Measurements from ENCODE around the gene KCNQ1.

The KCNQ1 gene

DNA sequence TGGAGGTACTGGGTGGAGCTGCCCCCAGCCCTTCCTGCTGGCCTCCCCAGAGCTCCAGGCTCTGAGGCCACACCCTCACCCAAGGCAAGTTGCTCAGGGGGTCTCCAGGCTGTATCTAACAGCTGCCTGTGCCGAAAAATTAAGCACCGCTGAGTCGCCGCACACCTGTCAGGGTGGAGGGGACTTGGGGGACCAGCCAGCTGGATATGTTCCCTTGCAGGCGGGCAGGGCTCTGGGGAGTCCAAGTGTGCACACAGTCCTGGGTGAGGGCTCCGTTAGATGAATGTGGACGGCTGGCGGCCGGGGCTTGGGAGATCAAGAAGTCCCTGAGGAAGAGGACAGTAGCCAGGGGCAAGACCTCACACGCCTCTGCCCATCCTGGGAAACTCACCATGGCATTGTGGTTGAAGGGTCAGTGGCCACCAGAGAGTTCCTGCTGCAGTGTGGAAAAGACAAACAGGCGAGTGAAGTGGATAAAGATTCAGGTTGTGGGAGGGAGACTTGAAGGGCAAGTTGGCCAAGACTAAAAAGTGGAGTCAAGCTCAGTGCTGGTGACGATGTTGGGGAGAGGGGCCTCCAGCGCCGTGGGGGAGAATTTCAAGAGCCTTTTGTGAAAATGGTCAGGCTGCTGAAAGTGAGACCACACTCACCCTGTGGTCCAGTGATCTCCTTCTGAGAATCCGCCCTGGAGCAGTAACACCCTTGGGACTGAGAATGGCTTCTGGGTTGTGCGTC, 371.1 kb downstream of the KCNQ1 start:
- no peak for DNase-seq

DNA sequence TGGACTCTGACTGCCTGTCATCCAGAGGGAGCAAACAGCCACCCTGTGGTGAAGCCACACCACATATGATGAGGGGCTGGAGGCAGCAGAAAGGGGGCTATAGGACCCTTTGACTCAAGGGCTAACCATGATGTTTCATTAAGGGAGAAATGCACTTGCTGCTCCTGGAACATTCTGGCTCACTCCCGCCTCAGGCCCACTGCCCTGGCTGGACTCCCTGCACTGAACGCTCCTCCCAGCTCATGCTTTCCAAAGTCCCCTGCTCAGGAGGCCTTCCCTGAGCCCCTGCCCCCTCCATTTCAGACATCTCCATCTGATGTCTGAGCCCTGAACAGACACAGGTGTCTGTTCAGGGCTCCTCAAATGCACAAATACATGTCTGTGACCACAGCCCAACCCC, 371.7 kb downstream of the KCNQ1 start:
- DNase-seq = no peak

DNA sequence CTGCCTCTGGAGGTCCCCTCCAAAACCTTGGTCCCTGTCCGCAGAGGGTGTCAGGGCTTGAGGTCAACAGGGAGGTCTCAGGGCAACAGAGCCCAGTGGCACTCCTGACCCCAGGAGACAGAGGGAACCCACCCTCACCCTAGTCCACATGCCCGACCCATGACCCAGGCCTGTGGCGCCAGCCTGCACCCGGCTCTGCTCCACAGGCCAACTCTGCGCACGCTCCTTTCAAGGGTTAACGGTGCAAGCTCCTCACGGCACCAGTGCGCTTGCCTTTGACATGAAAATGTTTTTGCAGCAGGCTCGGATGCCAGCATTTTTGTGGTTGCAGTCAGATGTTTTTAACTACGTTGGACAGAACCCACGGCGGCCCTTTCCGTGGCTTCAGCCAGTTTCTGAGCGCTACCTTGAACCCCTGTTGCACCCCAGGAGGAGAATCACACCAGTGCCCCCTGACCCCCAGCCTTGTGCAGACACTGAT, 372.2 kb downstream of the KCNQ1 start:
- DNase-seq = no peak

DNA sequence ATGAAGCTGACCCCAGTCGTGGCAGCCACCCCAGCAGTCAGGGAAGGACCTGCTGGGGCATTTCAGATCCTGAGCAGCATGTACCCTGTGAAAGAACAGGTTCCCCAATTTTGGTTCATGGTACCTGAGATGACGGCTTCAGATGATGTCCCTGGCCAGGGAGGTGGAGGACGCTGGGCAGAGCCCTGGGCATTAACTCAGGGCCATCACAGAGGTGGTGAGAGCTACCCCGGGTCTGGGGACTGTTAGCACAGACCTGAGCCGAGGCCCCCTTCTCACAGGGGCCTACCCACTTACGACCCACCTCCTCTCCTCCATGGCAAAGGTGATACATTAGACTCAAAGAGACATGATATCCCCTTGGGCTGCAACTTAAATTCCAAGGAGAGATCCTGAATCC, 372.6 kb downstream of the KCNQ1 start:
- DNase-seq = no peak

DNA sequence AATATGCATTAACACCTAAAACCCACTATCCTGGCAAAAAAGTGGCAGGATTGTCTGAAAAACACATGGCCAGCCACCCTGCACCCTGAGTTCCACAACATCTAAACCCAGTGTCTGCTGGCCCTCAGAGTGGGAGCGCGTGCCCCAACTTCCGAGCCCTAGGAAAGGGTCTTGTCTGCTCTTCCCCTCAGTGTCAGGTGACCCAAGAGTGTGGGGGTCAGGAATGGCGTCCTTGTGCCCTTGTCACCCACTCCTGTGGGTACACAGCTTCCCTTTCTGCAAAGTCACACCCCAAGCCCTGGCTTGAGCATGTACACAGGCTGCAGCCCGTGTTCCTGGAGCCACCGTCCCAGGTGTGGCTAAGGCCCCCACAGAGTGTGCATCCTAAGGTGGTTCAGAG, 373.2 kb downstream of the KCNQ1 start:
- DNase-seq = no peak

DNA sequence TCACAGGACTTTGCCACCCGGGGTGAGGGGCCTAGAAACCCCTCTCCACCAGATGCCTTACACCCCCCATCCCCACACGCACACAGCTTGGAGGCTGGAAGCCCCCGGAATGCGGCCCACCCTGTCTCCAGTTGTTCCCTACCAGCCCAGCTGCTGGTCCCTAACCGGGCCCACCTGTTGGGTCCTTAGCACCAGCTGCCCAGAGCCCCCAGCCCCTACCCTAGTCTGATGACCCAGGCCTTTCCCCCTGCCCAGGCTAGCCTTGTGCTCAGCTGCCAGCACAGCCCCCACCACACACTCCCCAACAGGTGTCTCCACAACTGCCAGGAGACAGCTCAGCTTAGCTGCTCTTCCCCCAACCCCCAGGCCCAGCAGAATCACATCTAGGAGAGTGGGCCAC, 373.7 kb downstream of the KCNQ1 start:
- DNase-seq = no peak

DNA sequence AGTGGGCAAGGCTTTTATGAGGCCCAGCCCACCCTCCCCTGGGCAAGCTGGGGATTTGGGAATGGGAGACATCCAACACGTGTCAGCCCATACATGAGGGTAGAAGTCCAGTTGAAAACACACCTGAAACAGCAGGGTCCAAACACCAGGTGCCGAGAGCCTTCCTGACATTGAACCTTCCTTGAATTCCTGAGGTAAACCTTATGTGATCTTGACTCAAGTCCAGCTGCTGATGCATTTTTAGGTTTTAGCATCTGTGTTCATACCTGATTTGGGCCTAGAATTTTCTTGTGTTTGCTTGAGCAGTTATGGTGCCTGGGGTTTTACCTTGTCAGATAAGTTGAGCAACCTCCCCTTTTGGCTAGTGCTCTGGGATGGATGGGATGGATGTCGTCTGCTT, 374.5 kb downstream of the KCNQ1 start:
- DNase-seq = no peak

DNA sequence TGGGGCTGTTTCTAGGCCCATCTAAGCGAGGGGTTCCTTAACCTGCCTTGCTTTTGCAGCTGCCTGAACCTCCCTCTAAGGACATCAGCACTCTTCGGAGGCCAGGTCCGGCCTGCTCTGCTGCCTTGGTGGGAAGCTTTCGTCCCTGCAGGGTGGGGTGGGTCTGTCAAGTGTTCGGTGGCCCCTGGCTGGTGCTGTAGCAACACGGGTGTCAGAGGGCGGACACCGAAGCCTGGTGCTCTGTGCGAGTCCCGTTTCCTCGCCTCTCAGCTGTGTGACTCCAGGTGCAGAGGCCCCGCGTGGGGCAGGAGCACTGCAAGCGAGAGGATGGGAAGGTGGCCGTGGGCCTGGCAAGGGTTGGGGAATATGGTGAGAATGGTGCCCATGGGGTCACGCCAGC, 376.2 kb downstream of the KCNQ1 start:
- no peak for DNase-seq

DNA sequence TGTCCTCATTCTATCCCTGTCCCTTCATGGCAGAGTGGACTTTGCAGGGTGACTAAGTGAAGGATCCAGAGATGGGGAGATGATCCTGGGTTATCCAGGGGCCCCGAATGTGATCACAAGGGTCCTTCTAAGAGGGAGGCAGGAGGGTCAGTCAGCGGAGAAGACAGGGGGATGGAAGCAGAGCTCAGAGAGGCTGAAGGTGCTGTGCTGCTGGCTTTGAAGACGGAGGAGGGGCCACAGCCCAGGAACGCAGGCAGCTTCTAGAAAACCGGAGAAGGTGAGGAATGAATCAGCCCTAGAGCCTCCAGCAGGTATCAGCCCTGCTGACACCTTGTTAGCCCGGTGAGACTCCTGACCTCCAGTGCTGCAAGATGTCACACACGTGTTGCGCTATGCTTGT, 377.1 kb downstream of the KCNQ1 start:
- no peak for DNase-seq

DNA sequence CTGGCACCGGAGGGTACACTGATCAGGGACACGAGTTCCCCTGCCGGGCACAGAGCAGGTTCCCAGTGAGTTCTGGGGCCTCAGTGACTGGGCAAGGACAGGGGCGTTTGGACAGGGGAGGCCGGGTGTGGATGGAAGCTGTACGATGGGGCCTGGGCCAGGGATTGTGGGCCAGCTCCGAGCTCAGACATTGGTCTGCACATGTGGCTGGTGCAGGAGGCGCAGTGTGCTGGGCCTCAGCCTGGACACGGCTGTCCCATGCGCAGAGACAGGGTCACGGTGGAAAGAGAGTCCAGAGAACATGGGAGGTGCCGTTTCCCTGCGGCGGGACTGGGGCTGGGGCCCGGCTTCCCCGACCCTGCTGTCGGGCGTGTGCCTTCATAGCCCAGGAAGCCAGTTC, 380.0 kb downstream of the KCNQ1 start:
- no peak for DNase-seq

DNA sequence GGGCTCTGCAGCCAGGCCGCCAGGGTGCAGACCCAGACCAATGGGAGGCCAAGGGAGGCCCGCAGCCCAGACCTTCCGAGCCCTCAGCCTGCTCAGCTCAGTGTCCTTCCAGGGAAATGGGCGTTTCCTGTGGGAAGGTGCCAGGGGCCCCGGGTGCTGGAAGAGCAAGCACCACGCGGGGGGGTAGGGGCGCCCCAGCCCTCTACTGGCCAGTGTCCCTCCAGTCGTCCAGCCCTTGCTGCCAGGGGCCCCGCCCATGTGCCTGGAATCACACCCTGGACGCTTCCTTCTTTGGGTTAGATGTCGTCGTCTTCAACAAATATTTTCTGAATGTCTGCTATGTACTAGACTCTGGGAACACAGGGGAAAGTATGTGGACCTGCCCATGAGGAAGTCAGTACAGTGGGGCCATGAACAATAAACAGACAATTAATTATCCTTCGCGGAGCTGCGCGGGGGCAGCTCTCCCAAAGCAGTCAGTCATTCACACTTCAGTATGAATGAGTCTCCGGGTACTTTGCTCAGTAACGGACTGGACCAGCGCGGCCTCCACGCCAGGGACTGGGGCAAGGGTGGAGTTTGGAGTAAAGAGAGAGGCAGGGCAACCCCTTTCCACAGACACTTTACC, 380.6 kb downstream of the KCNQ1 start:
- no peak for DNase-seq

DNA sequence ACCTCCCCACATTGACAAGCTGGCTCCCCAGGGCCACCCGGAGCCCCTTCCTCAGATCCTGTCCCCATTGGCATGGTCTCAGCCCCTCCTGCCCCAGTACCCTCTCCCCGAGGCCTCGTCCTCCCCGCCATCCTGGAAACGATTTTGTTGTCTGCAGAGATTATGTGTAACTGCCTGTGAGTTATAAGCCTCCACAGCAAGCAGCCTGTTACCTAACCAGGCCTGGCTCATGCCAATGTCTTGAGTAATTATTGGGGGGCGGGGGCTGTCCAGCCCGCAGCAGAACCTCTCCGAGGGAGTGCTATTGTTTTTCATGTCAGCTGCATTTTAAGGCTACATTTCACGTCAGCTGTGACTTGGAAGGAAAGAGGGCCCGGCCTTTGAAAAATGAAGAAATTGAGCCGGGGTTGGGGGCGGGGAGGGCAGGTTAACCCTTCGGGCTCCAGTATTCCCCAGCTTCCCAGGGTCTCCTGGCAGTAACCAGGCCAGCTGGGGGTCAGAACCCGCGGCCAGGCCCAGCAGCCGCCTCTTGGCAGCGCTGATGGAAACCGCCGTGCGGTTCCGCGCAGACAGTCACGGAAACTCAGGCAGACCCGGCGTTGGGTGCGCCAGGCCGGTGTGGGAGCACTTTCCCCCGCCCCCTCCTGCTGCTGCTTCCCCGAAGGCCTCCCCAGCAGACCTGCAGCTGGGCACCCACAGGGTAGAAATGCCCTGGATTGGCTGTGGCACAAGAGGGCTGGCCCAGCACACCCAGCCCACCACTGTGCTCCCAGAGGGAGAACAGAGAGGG, 381.3 kb downstream of the KCNQ1 start:
- DNase-seq = no peak

DNA sequence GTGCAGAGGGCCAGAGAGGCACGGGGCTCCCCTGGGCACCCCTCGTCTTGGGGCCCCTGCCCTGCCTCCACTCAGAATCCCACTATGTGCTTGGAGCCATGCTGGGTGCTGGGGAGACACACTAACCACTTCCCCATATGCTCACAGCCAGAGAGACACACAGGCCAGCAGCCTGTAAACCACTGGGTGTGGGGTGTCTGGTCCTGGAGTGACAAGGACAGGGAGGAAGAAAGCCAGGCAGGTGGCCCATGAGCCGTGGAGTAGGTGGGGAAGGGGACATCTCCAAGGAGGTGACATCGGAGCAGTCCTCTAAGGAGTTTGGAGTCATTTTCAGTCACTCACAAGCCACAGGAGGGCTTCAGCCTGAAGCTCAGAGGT, 381.9 kb downstream of the KCNQ1 start:
- no peak for DNase-seq

DNA sequence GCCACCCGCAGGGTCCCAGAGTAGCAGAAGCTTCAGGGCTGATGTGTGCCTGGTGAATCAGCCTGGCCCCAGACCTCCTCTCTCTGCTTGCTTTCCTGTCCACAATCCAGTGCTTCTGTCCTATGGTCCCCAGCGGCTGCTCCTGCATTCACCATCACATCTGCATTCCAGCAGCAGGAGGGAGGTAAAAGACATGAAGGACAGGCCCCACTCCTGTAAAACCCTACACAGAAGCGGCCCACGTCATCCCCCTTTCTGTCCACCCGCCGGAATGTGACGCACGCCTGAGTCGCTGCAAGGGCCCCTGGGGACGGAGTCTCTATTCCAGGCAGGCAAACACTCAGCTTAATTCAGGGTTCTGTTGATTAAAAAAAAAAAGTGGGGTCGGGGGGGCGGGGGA, 382.4 kb downstream of the KCNQ1 start:
- DNase-seq = no peak

DNA sequence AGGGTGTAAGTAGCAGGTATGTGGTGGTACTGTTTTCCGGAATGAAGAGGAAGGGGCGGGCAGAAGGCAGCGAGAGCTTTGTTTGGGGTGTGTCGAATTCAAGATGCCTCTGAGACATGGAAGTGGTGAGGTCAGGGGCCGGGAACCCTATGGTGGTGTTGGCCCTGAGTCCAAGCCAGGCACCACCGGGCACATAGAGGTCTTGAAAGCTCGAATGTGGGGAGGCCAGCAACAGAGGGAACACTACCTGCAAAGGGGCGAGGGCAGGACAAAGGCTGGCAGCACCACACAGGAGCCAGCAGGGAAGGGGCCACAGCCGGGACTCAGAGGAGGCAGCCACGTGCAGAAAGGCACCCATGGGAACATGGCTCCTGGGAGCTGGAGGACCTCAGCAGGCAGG, 383.0 kb downstream of the KCNQ1 start:
- no peak for DNase-seq

DNA sequence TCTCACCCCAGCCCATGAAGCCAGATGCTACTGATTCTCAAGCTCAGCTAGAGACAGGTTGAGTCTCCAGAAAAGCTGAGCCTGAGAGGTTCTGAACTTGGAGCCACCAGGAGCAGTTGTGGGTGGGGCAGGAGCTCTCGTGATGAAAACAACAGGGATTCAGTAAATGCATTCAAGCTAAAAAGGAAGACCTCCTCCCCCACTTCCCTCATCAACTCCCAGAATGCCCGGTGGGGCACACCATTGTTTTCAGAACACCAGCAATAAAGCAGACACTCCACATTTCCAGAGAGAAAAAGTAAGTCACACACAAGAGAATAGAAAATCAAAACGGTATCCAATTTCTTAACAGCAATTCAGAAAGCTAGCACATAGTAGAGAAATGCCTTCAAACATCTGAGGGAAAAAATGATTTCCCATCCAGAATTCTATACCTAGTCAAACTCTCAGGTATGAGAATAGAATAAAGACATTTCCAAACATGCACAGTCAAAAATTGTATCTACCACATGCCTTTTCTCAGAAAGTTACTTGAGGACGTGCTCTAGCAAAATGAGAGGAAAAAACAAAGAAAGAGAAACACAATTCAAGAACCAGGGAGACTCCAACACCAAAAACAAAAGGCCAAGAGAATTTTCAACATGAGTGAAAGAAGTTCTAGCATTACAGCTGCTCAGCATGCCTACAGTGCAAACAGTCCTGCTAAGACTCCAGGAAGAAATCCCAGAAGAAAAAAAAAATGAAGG, 383.9 kb downstream of the KCNQ1 start:
- no peak for DNase-seq

DNA sequence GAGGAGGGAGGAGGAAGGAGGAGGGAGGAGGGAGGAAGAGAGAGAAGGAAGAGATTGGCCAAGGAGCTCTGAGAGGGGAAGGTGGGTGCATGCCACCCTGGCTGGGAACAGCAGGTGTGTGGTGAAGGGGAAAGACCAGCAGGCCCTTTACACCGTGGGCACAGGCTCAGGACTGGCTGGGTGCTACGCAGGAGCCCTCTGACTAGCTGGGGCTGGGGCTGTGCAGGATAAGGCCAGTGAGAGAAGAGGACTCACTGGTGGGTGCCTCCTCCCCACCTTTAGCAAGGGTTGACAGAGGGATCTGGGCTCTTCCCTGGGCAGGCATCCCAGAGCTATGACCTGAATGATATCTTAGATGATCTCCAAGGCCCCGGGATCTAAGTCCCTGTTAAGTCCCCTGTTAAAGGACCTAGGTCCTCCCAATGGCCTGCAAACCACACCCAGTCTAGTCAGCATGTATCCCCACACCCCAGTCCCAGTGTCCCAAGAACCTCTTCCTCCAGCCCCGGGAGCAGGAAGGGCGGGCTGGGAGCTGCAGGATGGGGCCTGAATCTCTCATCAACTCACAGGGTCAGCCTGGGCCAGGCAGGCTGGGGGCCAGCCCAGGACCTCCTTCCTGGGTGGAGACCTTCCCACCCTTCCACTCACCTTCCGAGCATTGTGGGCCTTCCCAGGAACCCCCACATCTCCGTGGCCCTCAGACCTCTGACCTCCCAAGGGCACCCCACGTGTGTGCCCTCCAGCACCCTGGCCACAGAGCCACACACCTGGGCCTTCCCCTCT, 385.4 kb downstream of the KCNQ1 start:
- no peak for DNase-seq

DNA sequence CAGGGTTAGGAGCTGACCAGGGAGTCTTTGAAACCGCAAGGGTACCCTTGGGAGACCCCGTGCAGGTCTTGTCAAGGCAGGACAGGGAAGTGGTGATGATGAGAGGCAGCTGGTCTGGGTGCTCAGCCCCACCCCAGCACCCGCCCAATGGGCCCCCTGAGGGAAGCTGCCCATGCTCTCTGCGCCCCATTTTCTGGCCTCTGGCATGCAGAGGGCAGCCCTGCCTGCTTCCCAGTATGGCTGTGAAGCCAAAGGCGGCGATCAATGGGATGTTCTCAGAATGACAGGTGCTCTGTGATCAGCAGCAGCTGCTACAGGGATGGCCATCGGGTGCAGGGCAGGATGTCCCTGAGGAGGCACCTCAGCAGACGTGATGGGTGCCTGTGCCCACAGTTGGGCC, 386.1 kb downstream of the KCNQ1 start:
- no peak for DNase-seq

DNA sequence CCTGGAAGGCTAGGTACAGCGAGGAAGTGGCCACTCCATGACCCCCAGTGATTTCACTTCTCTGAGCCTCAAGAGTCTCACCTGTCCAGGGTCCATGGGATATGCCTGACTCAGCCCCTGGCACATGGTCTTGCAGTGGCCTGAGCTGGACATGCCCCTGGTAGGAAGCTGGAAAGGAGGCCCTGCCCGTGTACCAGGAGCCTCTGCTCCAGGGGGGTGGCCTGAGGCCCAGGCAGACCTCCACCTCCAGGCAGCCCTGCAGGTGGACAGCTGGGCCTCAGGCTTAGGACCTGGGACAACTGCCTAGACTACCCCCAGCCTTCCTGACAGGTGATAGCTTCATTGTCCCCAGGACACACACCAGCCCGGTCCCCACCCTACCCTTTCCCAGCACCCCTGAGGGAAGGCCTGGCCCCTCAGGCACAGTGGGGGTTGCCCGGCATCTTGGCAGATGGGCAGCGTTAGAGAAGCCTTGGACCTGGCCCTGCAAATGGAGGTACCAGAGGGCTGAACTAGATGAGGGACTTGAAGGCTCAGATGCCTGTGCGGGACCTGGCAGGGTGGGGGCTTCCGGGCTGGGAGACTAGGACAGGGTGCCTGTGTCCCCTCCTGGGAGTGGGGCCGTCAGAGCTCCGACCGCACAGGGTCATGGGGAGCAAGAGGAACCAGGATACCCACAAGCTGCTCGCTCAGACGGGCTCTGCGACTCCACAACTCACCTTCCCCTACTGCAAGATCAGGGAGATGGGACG, 387.1 kb downstream of the KCNQ1 start:
- no peak for DNase-seq

DNA sequence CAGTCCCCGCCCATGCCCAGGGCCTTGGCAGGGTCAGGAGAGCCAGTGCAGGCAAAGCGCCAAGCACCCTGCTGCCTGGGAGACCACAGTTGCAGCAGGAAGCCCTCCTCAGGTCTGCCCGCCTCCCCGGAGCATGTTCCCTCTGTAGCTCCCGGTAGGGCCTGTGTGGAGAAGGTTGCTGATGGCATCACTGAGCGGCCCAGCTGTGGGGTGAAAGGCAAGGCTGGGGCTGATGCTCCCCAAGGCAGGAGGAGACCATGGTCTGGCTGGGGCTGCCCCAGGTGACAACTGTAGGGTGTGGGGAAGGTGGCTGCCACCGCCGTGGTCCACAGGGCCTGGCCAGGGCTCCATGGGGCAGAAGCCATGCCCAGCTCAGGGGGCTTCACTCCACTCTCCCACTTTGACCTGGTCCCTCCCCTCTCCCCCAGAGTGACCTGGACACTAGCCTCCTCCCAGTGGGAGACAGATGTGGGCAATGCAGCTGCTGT, 387.8 kb downstream of the KCNQ1 start:
- DNase-seq = no peak

DNA sequence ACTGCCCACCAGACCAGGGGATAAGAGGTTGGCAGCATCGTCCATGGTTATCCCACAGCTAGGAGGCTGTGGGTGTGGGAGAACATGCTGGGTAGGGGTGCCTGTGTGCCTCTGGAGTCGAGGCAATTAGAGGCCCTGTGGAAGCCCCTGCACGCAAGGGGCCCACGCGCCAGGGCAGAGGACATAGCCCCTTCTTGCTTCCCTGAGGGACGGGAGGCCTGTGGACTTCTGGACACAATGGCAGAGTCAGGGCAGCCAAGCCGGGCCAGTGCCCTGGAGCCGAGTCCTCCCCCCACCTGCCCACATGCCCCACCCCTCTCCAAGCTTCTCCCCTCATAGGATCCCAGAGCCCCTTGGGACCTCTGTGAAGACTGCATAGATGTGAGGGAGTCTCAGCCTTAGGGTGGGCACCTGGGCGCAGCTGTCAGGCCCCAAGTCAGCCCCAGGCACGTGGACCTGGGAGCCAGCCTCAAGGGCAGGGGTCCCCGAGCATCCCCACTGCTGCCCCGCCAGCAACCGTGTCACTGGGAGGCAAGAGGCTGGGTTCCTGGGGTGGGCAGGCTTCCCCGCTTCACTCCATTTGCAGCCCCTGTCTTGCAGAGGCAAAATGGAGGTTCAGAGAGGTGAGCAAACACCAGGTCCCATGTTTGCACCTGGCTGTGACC, 388.4 kb downstream of the KCNQ1 start:
- DNase-seq = no peak

All from T-helper 1 cell (primary cell).